Measurements from ENCODE around the gene XK. TPM values are rescaled to one million over a fixed set of nuclear protein-coding genes. Genes with fewer than 3 reads are reported as not detected.

Gene XK
- total and polyA plus RNA-seq, 9 of the 15 experiments (the other 6 are each of a cell fraction or from before 2014, with no cell fraction given): 4.0 to 21.6 (median 11.6) TPM

DNA sequence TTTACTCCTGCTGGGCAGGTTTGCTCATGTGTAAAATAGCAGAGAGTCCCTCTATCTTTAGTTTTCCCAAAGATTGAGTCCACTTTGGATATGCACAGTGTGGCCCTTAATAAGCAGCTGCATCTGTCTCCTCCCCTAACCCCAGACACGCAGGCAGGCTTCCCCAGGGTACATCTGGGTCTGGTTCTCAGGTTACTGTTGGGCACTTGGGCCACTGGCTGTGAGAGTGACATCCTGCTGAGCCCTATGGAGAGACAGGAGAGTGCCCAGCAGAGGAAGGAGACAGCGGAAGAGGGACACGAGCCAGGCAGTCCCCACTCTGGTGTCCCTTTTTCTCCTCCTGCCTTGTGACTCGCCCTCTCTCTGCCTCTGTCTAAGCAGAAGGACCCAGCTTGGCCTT is 16.0 kb downstream of the XK start:
- CTCF ChIA-PET (ENCODE audit: low intra/inter-chr PET ratio): no interaction called here
- POLR2A ChIA-PET: interaction anchor here (0.8 to 1.9 kb wide), 2 partner anchors 14 to 90 kb away, joined by 3 to 6 read pairs; no protein-coding TSS in a partner anchor
- H3K4me1 ChIP-seq (replicated peaks in 1 of 2; ENCODE audit: control insufficient read depth in 2 of 2, insufficient read depth in 2 of 2, low read length in 2 of 2): no peaks in the 10 kb centered on the region; a peak in 1 of 5 replicates
- ATAC-seq (no peak), FAIRE-seq (no peak), DNase-seq (ENCODE audit: extremely low read depth in 1 of 4, low spot score in 3 of 4) (no peak)
- intact Hi-C loops (cut with micrococcal nuclease): no loop called here
- 78% methylated on average over 1 of the region's 4 CpGs for WGBS (ENCODE audit: insufficient coverage, low coverage, missing lambda C conversion rate)
- in situ Hi-C loops (cut with MboI): no loop called here
- no peaks in the 10 kb centered on the region for H3K9me1 ChIP-seq (ENCODE audit: control insufficient read depth, insufficient read depth, low read length)
- no peaks in the 10 kb centered on the region for H3K9me3 ChIP-seq (replicated peaks; ENCODE audit: control insufficient read depth, insufficient read depth, low read depth, low read length)
- peaks cover 9% of the 10 kb centered on the region; the same call in 1 of the 3 replicates for H3K36me3 ChIP-seq (ENCODE audit: control insufficient read depth, insufficient read depth, low read length)
- H3K4me3 ChIP-seq: no peak overlapping the region
- TF ChIP-seq ZSCAN29 (IDR thresholded peaks at IDR 0.05) (no peak), CCNT2 (IDR thresholded peaks at IDR 0.05; ENCODE audit: borderline replicate concordance, extremely low read depth, insufficient read length, low read depth, low read length) (no peak), TOE1 (IDR thresholded peaks at IDR 0.05; ENCODE audit: borderline replicate concordance) (no peak), TOE1 (CRISPR knock-in tag; IDR thresholded peaks at IDR 0.05; ENCODE audit: borderline replicate concordance, low read depth) (no peak), HSF4 (CRISPR knock-in tag; IDR thresholded peaks at IDR 0.05; ENCODE audit: borderline replicate concordance) (no peak), NCOR1 (IDR thresholded peaks at IDR 0.05) (no peak), RBM22 (IDR thresholded peaks at IDR 0.05; ENCODE audit: low read depth, low read length, poor library complexity, severe bottlenecking) (no peak), NFE2L1 (tag; IDR thresholded peaks at IDR 0.05; ENCODE audit: borderline replicate concordance, low read depth) (no peak)
- TF ChIP-seq, protein P1, sequence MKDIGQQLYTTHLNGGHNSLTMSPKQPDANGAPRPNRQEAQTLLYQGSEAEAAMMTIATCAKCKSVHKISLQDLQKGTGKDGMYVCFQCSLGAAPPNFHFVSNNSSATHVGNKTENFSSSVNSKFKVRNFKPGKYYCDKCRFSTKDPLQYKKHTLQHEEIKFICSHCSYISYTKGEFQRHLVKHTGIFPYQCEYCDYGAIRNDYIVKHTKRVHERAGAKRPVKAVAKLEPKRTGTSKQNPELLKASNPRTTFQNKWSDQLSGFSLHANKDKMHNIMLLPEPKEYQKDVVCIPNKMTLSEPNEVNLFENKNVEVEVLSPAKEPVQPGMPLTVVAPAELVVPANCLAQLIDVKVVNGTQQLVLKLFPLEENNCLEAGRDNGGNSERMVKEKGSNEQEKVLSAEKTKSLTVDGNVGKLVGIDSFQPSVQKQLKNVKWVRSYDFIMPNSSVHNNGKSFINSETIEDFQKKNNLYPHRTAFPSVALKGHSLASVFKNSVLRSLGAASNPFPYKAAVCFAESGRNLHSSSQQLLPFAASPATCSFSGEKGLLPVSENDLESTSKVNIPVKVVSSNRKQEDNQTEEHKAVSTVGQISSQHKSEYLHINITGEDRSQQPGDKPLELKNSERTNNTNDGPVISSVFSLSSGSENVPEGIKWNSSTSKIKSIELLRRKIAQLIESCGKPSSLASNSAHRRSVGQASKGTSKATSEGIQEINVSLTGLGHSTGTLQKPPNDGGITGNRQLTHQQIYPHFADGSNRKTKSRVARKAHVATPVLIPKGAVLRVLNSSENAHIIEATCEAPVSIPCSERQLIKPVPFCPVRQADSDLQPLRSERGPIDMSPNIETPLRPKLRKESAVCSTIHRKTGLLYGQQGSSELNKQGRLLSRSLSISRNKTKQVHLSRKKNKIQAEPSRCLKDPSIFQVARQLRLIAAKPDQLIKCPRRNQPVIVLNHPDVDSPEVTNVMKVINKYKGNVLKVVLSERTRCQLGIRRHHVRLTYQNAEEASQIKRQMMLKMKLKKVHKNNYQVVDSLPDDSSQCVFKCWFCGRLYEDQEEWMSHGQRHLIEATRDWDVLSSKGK (CRISPR knock-in tag; IDR thresholded peaks at IDR 0.05): no peak
- TF ChIP-seq, protein P2, sequence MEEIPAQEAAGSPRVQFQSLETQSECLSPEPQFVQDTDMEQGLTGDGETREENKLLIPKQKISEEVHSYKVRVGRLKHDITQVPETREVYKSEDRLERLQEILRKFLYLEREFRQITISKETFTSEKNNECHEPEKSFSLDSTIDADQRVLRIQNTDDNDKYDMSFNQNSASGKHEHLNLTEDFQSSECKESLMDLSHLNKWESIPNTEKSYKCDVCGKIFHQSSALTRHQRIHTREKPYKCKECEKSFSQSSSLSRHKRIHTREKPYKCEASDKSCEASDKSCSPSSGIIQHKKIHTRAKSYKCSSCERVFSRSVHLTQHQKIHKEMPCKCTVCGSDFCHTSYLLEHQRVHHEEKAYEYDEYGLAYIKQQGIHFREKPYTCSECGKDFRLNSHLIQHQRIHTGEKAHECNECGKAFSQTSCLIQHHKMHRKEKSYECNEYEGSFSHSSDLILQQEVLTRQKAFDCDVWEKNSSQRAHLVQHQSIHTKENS (CRISPR knock-in tag; IDR thresholded peaks at IDR 0.05): no peak
- H3K9ac ChIP-seq (ENCODE audit: insufficient read depth in 1 of 2, low read depth in 2 of 2, low read length in 2 of 2): 0 out of 4 replicates have a peak overlapping the region, but pooled peaks of 1 of the 2 experiments have one; percentile 16
- no peak overlapping the region for H3K27ac ChIP-seq (ENCODE audit: extremely low read depth, low read depth, low read length)
- peaks cover 3% of the 10 kb centered on the region; the same call in 1 of the 3 replicates for H3K79me2 ChIP-seq (ENCODE audit: control insufficient read depth, insufficient read depth, low read length)
- no peak overlapping the region for H3K4me2 ChIP-seq (ENCODE audit: insufficient read depth, low read length)
- H2AFZ ChIP-seq (ENCODE audit: low read depth, low read length): no peak overlapping the region
- no TSS peak for BruUV-seq (replicated peaks)
- H3K27me3 ChIP-seq (ENCODE audit: control insufficient read depth in 2 of 2, insufficient read depth in 2 of 2, low read length in 2 of 2): no peaks in the 10 kb centered on the region
- H4K20me1 ChIP-seq (replicated peaks; ENCODE audit: control insufficient read depth, insufficient read depth, low read length): no peaks in the 10 kb centered on the region

Measured in K562 (cell line).